Right lobe of liver (tissue), 6 donors: ENCODE data around the gene MTM1. TPM values are rescaled to one million over a fixed set of nuclear protein-coding genes. Genes with fewer than 3 reads are reported as not detected.

ENCODE experiments used
- ATAC-seq, 4 donors: fragments of 200-7000 bp; cut with Tn5 transposase; one replicate each; pipeline ENCODE4 v1.9.1; 2020; ENCODE audit warnings: mild to moderate bottlenecking in 4 of 4, moderate library complexity in 4 of 4
- DNase-seq, 3 donors: peaks; one replicate each; pipeline ENCODE4 v3.0.0-alpha.2; 2020
- H3K27ac ChIP-seq, 3 donors: fragments of 200-600 bp; one replicate each; pipeline ENCODE4 v1.8.0; 2022
- H3K27me3 ChIP-seq, 2 donors: fragments of 200-600 bp; one replicate each; pipeline ENCODE4 v1.8.0; 2022
- H3K36me3 ChIP-seq, 4 donors: fragments of 200-600 bp; sonication (generic) in 1 of 4; one replicate each; pipeline versions ENCODE4 v1.5.1 to v1.8.0; 2017 to 2022; ENCODE audit warnings: control low read depth in 1 of 4
- H3K4me1 ChIP-seq, 4 donors: fragments of 200-600 bp; sonication (generic) in 1 of 4; one replicate each; pipeline versions ENCODE4 v1.5.1 to v1.8.0; 2017 to 2022; ENCODE audit warnings: control low read depth in 1 of 4
- H3K4me3 ChIP-seq, 3 donors: fragments of 200-600 bp; one replicate each; pipeline ENCODE4 v1.8.0; 2022
- H3K9me3 ChIP-seq, 4 donors: fragments of 200-600 bp; sonication (generic) in 1 of 4; one replicate each; pipeline versions ENCODE4 v1.5.1 to v1.8.0; 2017 to 2022; ENCODE audit warnings: control low read depth in 1 of 4
- POLR2A ChIP-seq: fragments of 450-650 bp; IDR thresholded peaks from one replicate; pipeline ENCODE4 v1.6.1; 2017; ENCODE audit warnings: antibody characterized with exemption, mild to moderate bottlenecking
- WGBS: methylation state at CpG from one replicate; pipeline ENCODE4 v1.1.6; 2018; ENCODE audit warnings: low coverage, low lambda C conversion rate; ENCODE audit not compliant: insufficient coverage; ENCODE audit errors: missing lambda C conversion rate; 5-methylcytosine and 5-hydroxymethylcytosine counted together
- intact Hi-C, 2 donors: fragments of 100-400 bp; cut with DNase I; formaldehyde crosslinking; loops; one replicate each; pipeline versions ENCODE4 v1.11.2 to v1.14.1; 2022
- total RNA-seq, 6 experiments: library from RNA; depleted of rRNA in 2 of 6; stranded (reverse); fragments of >200 nt in 2 of 6; fragmentation: NEBNext Ultra II Directional in 3 of 6; extraction: Animal tissue kit (Norgen Biotek cat#: 25700) in 3 of 6; gene quantifications; one replicate each; pipeline versions ENCODE4 v1.1.0 to v1.2.4, GENCODE V29; 2016 to 2023
- TF ChIP-seq, protein P1 (sequence below), 4 donors: fragments of 200-600 bp in 3 of 4; fragments of 450-650 bp in 1 of 4; IDR thresholded peaks; one replicate each; pipeline versions ENCODE4 v1.5.1 to v1.8.0; 2016 to 2022; ENCODE audit warnings: antibody characterized with exemption in 4 of 4, mild to moderate bottlenecking in 2 of 4
- donor health status: DM: no; HTN: yes; CAD: no.
- donor health status: DM: no; HTN: no; CAD: no.
- donor health status: DM: no; HTN: no; CAD: no.
- donor health status: DM: no; HTN: yes; CAD: no.
- donor health status: DM: no; HTN: yes; CAD: no.

The MTM1 gene
- total RNA-seq, 6 experiments from 2014 or later: 9.8 to 18.0 (median 13.5) TPM

DNA sequence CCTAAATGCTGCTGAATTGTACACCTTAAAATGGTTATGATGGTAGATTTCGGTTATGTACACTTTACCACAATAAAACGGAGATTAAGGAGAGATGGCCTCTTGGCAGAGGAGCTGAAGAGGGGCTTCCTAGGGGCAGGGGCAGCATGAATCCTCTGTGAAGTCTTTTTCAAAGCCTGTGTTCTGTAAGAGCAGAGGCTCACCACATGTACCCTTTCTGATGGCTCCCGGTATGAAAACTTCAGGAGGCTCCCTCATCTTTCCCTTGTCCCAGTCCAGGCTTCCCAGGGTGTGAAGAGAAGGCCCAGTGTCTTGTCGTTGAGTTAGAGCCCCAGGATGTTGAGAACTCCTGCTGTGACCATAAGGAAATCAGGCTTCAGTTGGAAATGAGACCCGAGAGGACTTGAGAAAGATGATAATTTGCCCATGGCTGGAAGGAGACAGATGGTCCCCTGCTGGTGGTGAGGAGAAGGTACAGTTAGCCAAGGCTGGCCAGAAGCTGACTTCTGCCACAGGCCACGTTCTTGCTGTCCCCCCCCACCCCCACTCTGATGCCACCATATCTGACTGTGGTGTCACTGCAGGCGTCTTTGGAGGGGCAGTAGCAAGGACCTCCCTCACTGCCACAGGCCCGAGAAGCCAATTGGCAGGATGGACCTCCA lies 31.8 kb upstream of the MTM1 start:
- intact Hi-C loops: no loop called here
- peak; percentile 46 to 61 (median 52) for ATAC-seq

DNA sequence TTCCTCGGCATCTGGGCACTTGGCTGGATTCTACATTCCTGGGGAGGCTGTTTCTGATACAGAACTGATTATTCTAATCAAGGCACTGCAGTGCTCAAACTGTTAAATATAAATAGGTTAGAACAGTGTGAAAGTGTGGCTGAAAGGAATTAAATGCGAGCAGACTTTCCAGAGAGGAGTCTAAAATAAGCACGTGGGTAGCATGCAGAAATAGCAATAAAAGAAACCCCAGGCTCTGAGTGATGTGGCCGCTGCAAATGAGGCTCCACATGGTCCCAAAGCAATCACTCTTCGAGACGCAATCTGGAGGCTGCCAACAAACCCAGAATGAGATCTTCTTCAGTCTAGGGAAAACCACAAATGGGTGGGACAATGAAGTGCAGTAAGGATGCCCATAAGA lies 30.6 kb upstream of the MTM1 start:
- DNase-seq (no peak), ATAC-seq (no peak)
- Histone ChIP-seq H3K27me3 (no peaks in the 10 kb centered on the region), H3K36me3 (no peaks in the 10 kb centered on the region), H3K4me3 (no peak overlapping the region), H3K9me3 (no peaks in the 10 kb centered on the region), H3K4me1 (no peaks in the 10 kb centered on the region), H3K27ac (no peak overlapping the region)
- intact Hi-C loops: no loop called here
- WGBS: 48% methylated on average over 3 of the region's 6 CpGs
- TF ChIP-seq POLR2A: no peak
- TF ChIP-seq, protein P1, sequence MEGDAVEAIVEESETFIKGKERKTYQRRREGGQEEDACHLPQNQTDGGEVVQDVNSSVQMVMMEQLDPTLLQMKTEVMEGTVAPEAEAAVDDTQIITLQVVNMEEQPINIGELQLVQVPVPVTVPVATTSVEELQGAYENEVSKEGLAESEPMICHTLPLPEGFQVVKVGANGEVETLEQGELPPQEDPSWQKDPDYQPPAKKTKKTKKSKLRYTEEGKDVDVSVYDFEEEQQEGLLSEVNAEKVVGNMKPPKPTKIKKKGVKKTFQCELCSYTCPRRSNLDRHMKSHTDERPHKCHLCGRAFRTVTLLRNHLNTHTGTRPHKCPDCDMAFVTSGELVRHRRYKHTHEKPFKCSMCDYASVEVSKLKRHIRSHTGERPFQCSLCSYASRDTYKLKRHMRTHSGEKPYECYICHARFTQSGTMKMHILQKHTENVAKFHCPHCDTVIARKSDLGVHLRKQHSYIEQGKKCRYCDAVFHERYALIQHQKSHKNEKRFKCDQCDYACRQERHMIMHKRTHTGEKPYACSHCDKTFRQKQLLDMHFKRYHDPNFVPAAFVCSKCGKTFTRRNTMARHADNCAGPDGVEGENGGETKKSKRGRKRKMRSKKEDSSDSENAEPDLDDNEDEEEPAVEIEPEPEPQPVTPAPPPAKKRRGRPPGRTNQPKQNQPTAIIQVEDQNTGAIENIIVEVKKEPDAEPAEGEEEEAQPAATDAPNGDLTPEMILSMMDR (IDR thresholded peaks at IDR 0.05): no peak

More for the DNA sequence above, 31.8 kb upstream of the MTM1 start:
- no peak for DNase-seq
- H3K9me3 ChIP-seq: no peaks in the 10 kb centered on the region
- no peak overlapping the region for H3K27ac ChIP-seq
- no peaks in the 10 kb centered on the region for H3K4me1 ChIP-seq
- no peak for TF ChIP-seq POLR2A
- TF ChIP-seq, protein P1 (IDR thresholded peaks at IDR 0.05): peak; percentile 9 to 40 (median 20)
- no peak overlapping the region for H3K4me3 ChIP-seq
- no peaks in the 10 kb centered on the region for H3K27me3 ChIP-seq
- 45% methylated on average over 4 of the region's 8 CpGs for WGBS
- H3K36me3 ChIP-seq: no peaks in the 10 kb centered on the region

DNA sequence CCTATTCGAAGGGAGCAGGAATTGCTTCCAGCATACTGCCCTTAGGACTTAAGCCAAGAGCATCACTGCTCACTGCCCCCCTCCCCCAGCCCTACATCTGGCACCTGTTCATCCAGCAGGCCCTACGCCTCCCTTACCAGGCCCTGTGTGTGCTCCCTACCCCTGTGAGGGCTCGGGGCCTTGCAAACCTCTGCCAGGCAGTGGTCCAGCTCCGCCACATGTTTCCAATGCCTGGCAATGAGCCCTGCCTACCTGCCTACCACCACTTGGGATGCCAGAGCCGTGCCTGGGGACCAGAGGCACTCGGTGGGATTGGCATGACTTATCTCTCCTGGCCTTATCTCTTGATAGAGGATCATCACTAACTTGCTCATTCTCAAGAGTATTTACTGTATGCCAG lies 27.5 kb upstream of the MTM1 start:
- TF ChIP-seq POLR2A: no peak
- TF ChIP-seq, protein P1 (IDR thresholded peaks at IDR 0.05): no peak
- no peak for ATAC-seq

DNA sequence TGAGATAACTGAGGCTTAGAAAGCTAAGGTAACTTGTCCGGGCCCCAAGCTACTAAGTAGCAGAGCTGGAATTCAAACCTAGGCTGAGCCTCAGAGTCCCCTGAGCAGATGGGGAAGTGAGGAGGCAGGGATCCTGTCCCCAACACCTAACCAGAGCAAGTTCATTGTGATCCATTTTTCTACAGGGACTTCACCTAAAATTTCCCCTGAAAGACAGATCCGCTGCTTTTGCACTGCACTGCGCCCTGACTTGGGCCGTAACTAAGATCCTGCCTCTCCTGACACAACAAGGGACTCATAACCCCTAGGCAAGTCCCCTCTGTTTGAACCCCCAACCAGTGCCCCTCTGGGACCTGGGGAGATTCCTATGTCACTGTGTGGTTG lies 25.6 kb upstream of the MTM1 start:
- WGBS: no CpG with 5 or more reads among the region's 4 CpGs
- Histone ChIP-seq H3K27me3 (no peaks in the 10 kb centered on the region), H3K27ac (no peak overlapping the region), H3K36me3 (no peaks in the 10 kb centered on the region), H3K4me3 (no peak overlapping the region), H3K9me3 (no peaks in the 10 kb centered on the region), H3K4me1 (peaks cover 0 to 11% (median 0%) of the 10 kb centered on the region in 4 donors)
- intact Hi-C loops: no loop called here
- TF ChIP-seq POLR2A: no peak
- TF ChIP-seq, protein P1 (IDR thresholded peaks at IDR 0.05): no peak
- ATAC-seq: no peak
- no peak for DNase-seq

More for the DNA sequence above, 27.5 kb upstream of the MTM1 start:
- no peak overlapping the region for H3K27ac ChIP-seq
- no peaks in the 10 kb centered on the region for H3K36me3 ChIP-seq
- H3K4me1 ChIP-seq: no peaks in the 10 kb centered on the region
- 59% methylated on average over 5 of the region's 6 CpGs for WGBS
- intact Hi-C loops: no loop called here
- DNase-seq: no peak
- H3K9me3 ChIP-seq: no peaks in the 10 kb centered on the region
- H3K4me3 ChIP-seq: no peak overlapping the region
- H3K27me3 ChIP-seq: no peaks in the 10 kb centered on the region
